ENCODE results near the gene ZCCHC8.

The ZCCHC8 gene

DNA sequence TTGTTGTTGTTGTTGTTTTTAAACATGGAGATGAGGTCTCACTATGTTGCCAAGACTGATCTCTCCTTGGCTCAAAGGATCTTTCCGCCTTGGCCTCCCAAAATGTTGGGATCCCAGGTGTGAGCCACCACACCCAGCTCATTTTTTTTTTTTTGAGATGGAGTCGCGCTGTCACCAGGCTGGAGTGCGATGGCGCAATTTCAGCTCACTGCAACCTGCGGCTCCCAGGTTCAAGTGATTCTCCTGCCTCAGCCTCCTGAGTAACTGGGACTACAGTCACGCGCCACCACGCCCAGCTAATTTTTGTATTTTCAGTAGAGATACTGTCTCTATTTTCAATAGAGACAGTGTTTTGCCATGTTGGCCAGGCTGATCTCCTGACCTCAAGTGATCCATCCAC, 73.3 kb downstream of the ZCCHC8 start:
- in situ Hi-C loops (cut with HindIII; ENCODE audit: low pct_unique_long_range_greater_than_20kb, low sequenced_read_pairs), result no loop called here
- TF ChIP-seq JUND (IDR thresholded peaks at IDR 0.05; ENCODE audit: low read depth), result no peak
- DNase-seq (ENCODE audit: low read depth in 1 of 2, low spot score in 1 of 2), result no peak

DNA sequence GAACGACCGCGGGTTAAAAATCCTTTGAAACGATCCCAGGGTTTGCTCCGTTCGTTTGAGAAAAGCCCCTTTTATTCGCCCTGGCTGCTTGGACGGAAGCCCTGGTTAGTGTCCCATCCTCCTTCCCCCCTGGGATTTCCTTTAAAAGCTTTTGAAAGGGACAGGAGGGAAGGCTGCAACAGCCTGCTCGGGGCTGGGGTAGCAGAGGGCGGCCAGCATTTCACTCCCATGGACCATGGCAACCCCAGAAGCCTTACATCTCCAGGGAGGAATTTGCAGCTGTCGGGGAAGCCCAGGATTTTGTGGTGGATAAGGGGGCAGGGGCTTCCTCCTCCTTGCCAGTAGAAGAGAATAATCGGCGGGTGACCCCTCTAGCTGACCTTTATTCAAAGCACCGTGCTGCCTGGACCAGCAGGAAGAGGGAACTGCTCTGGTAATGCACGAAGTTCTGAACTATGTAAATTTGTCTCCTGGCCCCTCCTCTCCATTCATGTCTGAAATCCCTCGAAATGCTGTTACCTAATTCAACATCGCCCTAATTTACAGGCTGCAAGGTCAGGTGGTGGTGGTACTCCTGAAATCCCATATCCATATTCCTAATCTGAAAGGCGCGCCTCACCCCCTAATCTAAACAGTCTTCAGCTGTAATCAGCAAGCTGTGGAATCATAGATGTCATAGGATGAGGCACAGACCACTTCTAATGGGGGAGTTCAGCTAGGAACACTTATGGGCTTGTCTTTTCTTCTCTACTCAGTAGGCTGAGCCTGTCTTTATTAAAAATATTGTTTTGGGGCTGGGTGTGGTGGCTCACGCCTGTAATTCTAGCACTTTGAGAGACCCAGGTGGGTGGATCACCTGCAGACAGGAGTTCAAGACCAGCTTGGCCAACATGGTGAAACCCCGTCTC, 77.2 kb downstream of the ZCCHC8 start:
- in situ Hi-C loops (cut with HindIII; ENCODE audit: low pct_unique_long_range_greater_than_20kb, low sequenced_read_pairs), result no loop called here
- TF ChIP-seq JUND (IDR thresholded peaks at IDR 0.05; ENCODE audit: low read depth), result no peak
- DNase-seq (ENCODE audit: low read depth in 1 of 2, low spot score in 1 of 2), result peak in 1 of 2 experiments; percentile 42

DNA sequence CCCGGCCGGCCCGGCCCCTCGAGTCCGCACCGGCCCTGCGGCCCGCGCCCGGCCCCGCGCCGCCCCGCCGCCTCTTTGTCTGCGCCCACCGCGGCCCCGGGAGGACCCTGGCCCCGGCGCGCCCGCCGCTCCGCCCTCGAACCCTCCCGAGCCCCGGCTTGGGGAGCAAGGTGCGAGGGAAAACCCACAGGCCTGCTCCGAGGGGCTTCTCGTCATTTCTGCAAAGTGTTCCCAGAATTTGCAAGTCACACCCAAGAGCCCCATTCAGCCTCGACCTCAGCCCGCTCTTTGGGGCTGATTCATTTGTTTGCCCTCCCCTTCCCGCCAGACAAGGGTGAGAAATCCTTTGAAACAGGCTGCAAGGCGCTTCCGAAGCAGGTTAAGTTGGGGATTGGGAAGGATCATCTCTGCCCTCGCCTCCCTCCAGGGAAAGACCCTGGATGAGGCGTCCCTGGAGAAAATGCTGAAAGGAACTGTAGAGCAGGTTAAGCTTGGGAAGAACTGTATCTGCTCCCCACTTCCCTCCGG, 77.9 kb downstream of the ZCCHC8 start:
- in situ Hi-C loops (cut with HindIII; ENCODE audit: low pct_unique_long_range_greater_than_20kb, low sequenced_read_pairs), result no loop called here
- DNase-seq (ENCODE audit: low read depth in 1 of 2, low spot score in 1 of 2), result peak in 1 of 2 experiments; percentile 48
- no peak for TF ChIP-seq JUND (IDR thresholded peaks at IDR 0.05; ENCODE audit: low read depth)

DNA sequence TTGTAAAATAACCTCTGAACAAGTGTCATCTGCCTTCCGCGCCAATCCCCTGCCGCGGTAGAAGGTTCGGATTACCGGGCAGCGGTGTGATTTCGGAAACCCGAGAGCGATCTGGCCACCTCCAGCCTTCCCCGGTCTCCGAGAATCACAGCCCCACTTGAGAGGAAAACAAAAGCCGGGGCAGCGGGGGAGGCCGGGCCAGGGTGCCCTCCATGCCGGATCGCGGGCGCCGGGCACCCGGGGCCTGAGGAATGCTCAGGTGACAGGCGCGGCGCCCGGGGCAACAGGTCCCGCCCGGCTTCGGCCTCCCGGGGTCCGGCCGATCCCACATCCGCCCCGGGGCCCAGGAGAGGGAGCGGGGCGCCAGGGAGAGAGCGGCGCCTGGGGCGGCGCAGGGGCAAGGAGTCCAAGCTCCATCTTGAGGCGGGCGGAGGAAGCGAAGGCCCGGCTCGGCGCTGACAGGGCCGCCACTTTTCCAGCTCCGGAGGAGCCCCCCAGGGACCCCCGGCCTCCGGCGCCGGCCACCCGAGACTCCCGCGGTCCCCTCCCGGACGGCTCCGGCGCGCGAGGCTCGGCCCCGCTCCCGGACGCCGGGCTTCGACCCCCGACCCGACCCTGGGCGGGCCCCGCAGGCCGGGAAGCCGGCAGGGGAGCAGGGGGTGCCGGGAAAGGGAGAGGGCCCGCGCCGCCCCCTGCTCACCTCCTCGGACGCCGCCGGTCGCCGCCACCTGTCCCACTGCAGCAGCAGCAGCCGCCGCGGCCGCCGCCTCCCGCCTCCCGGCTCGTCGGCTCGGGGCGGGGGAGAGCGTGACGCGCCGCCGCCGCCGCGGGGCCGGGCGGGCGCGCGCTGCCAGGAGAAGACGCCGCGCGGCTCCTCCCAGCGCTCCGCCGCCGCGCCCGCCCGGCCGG, 78.7 kb downstream of the ZCCHC8 start, which contains the start of gene CLIP1:
Gene CLIP1 (minus strand): TSS at position 849 of the 909 bp plus-strand sequence. CDS start 42,217 bp downstream, outside the sequence.
- no peak for TF ChIP-seq JUND (IDR thresholded peaks at IDR 0.05; ENCODE audit: low read depth)
- peak; percentile 53 to 83 for DNase-seq (ENCODE audit: low read depth in 1 of 2, low spot score in 1 of 2)
- in situ Hi-C loops (cut with HindIII; ENCODE audit: low pct_unique_long_range_greater_than_20kb, low sequenced_read_pairs), result no loop called here
